NCI-H446 (cell line): ENCODE results near the gene EML2.
A peak's percentile ranks its signal among the peaks of the same experiment; 100 is the strongest.
"Not testable (repeated sequence)": the region's sequence is repeated elsewhere in the genome, so short reads cannot be mapped to it uniquely, and the experiment has no call there.

ENCODE experiments used
- DNase-seq, 2 experiments: peaks; one replicate each; lab custom pipeline; 2025; lab: John Stamatoyannopoulos, UW

EML2 gene

DNA sequence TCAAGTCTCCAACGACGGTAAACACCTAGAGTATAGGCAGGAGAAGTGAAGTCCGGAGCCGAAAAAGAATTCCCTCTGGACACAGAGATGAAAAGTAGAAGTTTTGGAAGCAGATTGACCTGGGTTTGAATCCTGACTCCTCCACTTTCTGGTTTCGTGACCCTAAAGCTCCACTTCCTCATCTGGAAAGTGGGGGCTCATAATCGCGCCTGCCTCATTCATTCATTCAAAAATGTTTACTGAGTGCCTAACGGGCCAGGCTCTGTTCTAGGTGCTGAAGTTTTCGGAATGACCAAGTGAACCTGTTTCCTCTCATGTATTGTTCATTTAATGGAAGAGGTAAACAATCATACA, 7.1 kb upstream of the EML2 start:
- DNase-seq, result no peak

DNA sequence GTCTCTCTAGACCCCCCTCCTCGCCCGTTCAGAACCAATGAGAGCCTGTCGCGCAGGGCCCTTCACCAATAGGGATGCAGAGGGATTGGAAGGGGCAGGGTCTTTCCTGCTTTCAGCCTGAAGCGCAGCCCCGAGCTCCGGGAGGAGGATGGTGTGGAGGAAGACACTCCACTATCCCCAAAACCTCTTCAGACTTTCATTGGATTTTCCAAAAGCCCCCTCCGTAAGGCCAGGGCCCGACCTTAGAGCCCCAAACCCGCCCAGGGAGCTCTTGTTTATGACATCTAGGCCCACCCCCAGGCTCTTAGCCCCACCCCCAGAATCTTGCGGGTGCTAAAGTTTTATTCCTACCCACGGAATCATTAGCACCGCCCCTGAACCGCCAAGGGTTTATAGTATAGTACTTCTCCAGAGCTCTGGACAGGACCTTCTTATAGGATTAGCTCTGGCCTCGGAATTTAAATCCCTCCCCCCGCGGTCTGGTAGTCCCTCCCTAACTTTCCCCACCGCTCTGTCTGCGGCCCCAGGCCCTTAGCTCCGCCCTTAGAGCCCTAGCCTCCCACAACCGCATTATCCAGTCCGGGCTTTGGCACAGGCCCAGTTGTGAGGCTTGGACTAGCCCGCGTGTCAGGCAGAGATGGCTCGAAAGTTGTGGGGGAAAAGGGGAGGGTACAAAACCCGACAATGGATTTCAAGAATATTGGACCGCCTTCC, 6.6 kb upstream of the EML2 start:
- peak; percentile 97 for DNase-seq

DNA sequence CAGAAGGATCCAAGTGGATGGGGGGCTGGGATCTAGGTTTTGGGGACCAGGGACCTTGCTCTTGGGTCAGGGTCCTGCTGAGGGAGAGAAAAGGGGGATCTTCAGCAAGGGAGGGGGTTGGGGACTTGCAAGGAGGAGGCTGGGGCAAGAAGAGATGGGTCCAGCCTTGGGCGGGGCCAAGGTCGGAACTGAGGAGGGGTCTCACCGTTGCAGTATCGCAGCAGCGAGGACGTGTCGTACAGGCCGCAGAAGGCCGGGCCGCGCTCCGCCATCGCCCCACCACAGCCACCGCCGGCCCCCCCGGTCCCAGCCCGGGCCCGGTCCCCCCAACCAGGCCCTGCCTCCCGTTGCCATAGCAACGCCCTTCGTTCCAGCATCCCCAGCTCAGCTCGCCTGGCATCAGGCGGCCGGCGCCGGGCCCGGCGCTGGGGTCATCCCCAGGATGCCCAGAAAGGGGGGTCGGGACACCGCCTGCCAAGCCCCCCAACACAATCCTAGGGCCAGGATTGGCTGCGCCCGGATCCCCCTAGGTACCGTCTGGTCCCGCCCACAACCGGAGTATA, 6.0 kb upstream of the EML2 start:
- DNase-seq, result no peak

DNA sequence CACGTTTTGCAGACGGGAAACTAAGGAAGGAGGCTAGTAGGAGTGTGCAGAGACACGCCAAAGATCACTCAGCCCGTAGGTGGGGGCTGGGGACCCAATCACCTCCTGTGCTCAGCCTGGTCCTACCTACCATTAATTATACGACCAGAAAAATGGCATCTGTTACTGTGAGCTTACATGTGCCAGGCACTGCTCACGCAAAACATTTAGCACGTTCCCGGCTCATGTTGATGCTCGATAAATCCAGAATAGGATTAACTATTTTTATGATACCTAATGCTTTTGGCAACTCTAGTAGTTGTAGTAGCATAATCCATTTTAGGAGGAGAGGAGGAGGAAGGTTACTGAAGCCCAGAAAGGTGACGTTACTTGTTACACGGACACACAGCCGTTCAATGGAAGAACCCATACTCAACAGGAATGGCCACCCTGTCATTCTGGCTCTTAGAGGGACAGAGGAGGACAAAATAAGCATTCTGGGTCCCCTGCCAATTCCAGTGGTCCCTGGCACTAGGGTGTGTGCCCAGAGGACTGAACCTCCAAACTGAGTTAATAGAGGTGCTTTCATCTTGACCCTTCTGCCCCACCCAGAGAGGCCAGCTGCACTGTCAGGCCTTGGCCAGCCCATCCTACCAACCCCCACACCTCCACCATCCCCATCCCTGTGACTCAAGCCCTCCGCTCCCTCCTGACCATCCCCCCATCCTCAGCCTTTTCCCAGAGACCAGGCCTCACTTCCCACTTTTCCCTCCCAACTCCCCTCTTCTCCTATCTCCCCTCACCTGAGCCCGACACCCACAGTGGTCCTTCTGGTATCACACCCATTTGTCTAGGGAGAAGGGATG, 5.0 kb upstream of the EML2 start:
- DNase-seq, result no peak

DNA sequence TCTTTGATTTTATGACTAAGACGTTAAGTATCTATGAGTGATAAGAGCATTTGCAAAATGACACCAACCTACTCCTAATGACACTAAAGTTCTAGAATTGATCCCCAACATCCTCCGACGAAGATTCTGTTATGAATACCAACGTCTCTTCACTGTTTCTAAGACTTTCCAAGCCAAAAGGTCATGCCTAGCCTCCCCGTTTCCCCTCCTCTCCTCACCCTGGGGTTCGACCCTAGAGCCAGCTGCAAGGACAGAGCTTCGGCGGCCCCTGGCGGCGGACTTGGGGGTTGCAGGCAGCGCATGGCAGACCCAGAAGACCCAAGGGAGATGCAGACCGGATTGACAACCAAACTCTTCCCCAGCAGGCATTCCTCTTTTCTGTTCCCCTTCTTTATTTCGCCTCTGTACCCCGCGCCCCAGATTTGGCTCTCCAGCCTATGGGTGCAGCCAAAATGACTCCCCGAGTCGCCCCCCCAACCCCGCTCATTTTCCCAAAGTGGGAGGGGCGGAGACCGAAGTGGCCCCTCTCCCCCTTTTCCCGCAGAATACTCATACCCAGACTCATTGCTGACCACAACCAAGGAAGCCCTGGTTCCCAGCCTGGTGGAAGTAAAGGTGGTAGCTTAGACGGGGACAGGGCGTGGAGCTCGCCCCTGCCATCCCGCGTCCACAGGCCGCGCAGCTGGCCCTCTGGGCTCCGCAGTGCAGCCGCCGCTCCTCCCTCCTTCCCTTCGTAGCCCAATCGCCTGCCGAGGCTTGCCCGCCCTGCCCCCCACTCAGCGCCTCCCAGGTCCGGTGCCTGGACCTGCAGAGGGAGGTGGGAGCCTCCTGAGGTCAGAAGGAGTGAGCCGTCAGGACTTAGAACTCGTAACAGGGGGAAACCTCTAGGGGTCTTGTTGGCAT, 4.1 kb upstream of the EML2 start:
- peak; percentile 62 to 88 for DNase-seq

DNA sequence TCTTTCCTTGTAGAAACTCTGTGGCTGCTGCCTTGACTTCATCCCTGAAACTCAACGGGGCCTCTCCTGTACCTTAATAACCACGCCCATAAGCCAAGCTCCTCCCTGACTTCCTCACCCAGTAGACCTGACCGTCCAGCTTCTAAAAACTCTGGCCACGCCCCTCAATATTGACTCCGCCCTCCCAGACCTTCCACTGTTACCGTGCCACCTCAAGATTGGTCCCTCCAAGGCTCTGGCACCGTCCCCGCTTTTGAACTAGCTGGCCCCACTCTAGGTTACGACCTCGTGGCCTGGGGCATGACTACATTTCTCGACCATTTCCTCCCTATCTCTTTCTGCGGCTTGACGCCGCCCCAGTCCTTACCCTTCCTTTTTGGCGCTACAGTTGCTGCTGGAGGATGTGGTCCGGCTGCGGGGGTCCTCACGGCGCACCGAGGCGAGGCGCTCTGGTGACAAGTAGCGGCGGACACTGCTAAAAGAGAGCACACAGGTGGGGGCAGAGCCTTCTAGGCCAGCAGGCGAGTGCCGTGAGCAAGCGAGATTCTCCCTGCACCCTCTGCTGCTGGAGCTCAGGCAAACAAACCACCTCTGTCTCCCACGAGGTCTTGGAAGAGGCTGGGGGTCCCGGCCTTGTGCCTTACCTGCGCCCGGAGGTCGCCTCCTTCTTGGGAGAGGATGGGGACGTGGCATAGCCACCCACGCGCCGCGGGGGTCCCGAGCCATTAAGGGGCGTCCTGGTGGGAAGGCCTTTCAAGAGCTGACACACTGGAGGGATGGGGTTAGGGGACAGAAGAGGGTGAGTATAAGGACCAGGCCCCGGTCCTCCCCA, 2.3 kb upstream of the EML2 start:
- no peak for DNase-seq

DNA sequence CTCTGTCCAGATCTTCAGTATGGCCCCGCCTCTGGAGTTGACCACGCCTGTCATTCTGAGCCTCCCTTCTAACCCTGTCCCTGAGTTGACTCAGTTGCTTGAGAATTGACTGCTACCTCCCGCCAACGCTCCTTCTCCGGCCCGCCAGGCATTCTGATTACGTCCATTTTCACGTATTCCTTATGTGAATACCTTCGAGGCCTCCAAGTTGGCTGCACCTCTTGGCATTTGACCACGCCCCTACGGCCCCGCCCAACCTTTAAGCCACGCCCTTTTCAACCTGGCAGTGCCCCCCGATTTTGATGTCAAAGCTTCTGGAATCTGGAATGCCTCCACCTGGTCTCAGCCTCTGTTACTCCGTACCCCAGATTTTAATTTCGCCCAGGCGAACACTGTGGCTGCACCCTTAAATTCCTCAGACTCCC, 1.7 kb upstream of the EML2 start:
- DNase-seq, result no peak

DNA sequence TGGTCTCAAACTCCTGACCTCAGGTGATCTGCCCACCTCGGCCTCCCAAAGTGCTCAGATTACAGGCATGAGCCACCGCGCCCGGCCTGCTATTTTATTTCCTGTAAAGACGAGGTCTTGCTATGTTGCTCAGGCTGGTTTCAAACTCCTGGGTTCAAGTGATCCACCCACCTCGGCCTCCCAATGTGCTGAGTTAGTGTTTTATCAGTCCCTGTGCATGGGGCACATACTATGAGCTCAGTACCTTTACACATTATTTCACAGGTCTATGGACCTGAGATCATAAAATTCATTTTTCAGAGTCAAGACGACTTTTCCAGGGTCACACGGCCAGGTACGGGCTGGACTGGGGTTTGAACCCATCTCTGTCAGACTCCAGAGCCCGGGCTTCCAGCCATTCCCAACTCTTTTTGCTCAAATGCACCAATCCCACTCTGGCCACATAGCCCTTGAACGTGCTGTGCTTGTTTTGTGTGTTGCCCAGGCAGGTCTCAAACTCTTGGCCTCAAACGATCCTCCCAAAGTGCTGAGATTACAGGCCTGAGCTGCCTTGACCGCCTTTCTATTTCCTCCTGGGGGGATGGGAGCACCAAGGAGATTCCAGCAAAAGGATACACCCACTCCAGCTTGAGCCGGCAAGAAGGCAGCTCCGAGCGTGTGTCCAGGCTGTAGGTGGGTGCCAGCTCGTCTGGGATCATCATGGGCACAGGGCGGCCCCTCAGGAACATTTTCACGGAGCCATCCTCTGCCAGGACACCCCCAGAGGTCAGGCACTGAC, 1.1 kb downstream of the EML2 start:
- no peak for DNase-seq

DNA sequence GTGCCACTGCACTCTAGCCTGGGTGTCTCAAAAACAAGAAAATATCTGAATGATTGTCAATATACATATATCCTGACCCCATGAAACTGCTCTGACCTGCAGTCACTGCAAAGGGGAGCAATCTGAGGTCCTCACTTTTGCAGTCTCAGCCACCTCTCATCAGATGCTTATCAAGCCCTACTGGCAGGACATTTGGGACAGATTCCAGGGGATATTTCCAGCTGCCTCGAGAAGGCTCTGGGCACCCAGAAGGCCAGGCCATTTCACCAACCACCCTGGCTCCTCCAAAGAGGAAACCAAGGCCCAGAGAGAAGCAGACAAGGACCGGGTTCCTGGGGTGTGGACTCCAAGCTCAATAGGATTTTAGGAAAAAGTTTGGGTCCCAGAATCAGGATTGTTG, 2.3 kb downstream of the EML2 start:
- DNase-seq, result no peak

DNA sequence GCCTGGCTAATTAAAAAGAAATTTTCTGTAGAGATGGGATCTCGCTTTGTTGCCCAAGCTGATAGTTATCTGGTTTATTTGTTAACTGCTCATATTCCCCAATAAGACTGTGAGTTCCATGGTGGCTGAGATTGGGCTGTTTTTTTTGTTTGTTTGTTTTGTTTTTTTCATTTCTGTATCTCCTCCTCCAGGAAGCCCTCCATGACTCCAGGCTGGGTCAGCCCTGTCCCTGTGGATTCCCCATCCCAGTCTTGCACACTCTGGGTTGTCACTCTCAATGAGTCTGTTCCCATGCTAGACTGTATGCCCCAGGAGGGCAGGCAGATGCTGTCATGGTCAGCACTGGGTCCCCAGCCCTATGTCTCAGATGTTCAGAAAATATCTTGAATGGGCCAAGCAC, 2.9 kb downstream of the EML2 start:
- no peak for DNase-seq

DNA sequence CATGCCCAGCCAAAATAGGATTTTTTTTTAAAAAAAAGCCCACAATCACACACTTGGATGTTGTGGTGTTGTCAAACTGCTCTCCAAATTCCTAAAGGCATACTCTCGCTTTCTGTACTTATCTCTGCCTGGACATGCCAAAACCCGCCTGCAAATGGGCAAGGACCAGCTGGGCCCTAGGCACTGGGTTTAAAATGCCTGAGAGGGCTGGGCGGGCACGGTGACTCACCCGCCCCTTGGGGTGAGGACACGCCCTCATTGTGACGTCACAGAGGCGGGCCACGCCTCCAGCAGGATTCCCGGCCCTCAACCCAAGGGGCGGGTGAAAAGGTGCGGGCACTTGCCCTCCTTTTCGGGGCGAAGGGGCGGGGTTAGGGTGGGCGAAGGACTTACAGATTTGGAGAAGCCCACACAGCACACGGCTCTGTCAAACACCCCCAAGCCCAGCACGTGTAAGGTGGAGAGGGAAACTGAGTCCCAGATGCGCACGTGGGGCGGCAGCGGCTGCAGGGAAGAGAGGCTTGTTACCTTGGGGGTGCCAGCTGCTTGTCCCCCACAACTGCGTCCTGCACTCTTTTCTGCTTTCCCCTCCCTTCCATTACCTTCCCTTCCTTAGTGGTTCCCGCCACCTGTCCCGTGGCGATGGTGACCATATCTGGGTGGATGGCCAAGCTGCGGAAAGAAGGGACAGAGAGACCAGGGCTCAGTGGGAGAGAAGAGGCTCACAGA, 6.6 kb downstream of the EML2 start:
- DNase-seq, result peak; percentile 34 to 84

DNA sequence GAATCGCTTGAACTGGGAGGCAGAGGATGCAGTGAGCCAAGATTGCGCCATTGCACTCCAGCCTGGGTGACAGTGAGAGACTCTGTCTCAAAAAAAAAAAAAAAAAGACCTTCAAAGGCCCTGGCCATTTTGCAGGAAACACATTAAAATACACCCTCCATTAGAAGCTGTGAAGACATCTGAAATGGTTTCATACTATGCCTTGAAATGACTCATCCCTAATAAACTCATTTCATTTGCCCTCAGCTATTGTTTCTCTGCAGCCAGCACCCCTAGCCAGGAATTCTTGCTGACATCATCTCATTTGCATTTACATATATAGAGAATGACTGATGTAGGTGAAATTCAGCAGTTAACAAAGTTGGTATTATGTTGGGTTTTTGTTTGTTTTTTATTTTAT, 8.7 kb downstream of the EML2 start:
- DNase-seq, result no peak

DNA sequence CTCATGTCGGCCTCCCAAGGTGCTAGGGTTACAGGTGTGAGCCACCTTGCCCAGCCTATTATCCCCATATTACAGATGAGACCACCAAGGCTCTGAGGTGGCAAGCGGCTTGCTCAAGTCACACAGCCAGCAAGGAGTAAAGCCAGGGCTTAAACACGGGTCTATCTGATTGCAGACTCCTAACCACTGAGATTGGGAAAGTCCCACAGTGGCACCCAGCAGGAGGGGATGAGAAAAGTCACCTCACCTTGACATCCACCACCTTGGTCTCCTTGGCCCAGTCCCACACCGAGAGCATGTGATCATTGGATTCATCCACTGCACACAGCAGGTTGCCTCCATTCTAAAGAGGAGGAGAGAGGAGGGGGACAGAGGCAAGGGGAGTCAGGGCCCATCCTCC, 9.5 kb downstream of the EML2 start:
- no peak for DNase-seq

DNA sequence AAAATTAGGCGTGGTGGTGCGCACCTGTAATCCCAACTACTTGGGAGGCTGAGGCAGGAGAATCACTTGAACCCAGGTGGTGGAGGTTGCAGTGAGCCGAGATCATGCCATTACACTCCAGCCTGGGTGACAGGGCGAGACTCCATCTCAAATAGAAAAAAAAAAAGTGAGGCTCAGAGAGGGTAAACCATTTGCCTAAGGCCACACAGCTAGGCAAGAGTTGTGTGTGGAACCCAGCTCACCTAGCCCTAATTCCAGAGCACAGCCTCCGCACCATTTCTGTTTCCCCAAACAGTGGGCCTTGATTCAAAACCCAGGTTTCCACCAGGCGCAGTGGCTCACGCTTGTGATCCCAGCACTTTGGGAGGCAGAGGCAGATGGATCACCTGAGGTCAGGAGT, 11.0 kb downstream of the EML2 start:
- not testable (repeated sequence) for DNase-seq

DNA sequence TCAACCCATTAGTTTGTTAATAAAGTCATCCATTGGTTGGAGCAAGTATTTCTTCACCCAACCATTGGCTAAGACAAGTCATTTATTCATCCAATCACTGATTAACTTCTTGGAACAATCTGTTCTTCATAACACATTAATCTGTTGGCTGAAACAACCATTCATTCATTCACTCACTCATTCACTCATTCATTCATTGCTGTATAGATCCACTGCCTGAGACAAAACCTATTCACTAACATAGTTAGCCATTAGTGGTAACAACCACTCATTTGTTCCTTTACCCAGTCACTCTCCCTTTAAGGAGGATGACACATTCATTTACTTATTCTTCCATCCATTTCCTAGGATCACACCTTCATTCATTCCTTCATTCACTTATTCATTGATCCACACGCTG, 15.2 kb downstream of the EML2 start:
- no peak for DNase-seq

DNA sequence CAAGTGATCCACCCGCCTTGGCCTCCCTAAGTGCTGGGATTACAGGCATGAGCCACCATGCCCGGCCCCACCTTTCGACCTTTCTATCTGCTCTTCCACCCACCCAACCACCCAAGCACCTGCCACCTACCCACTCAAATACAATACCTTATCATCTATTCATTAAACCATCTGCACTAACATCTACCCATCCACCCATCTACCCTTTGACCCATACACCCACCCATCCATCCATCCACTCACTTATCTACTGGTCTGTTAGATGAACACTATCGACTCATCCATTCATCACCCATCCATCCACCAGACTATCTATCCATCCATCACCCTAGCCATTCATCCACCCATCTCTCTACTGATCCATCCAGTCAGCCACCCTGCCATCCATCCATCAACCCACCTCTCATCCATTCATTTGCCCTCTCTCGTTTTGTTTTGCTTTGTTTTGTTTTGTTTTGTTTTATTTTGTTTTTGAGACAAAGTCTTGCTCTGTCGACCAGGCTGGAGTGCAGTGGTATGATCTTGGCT, 17.2 kb downstream of the EML2 start:
- no peak for DNase-seq

DNA sequence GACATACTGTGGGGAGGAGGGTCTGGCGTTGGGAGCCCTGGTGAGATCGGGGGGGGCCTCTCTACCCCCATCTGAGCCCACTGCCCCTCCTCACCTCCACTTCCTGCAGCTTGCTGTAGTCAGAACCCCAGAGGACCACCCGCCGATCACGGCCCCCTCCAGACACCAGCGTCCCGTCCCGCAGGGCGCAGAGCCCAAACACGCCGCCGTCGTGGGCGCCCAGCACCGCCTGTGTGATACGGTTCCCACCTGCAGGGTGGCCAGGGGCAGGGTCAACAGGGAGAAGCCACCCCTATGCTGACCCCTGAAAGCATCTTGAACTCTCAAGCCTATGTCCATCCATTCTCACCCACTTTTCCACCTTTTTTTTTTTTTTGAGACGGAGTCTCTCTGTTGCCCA, 17.8 kb downstream of the EML2 start:
- no peak for DNase-seq

DNA sequence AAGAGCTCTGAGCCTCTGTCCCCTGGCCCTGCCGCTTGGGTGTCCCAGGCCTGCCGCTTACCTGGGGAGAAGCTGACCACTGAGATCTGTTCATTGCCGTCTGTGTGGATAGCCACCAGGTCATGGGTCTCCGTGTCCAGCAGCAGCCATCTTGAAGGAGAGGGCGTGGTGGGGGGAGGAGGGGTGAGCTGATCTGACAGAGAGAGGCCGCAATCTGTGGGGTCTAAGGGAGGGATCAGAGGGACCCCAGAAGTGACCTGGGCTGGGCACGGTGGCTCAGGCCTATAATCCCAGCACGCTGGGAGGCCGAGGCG, 22.5 kb downstream of the EML2 start:
- no peak for DNase-seq

DNA sequence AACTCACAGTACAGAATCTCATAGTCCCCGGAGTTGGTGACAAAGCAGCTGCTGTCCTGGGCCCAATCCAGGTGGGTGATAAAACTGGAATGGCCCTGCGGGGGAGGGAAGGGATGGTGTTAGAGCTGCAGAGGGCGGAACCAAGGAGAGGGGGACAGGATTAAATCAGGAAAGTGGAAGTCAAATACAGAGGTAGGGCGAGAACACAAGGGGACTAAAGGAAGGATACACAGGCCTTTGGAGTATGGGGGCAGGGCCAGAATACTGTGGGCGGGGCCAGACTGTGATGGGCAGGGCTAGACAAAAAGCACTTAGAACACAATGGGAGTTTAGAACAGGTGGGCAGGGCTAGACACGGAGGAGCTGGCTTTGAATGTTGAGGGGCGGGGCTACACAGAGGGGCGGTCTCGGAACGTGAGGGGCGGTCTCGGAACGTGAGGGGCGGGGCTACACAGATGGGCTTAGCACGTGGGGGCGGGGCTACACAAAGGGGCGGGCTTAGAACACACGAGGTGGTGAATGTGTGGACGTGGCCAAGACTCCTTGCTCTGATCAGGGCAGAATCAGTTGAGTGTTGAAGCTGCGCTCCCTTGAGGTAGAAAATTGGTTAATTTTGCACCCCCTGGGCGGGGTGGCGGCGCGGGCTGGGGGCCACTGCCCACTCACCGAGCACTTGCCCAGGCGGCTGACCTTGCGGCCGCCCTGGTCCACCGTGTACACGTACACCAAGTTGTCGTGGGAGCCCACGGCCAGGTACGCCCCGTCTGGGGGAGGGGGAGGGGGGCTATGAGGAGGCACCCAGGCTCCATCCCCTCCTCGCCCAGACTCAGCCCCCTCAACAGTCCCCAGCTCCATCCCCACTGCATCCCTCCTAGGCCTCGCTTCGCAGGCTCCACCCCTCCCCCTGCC, 23.1 kb downstream of the EML2 start:
- DNase-seq, result peak in 1 of 2 experiments; percentile 62
